HG03521 (cell line): Measurements from ENCODE around the gene MAG.

Experiments
- ATAC-seq: cut with Tn5 transposase; IDR thresholded peaks from one replicate; pipeline ENCODE4 v1.9.1; 2021; ENCODE audit warnings: mild to moderate bottlenecking, moderate library complexity; ENCODE audit not compliant: unreplicated experiment

MAG gene

GRCh38 chr19:35314031-35314430 is 22.1 kb downstream of the MAG start:
- ATAC-seq = no peak

DNA sequence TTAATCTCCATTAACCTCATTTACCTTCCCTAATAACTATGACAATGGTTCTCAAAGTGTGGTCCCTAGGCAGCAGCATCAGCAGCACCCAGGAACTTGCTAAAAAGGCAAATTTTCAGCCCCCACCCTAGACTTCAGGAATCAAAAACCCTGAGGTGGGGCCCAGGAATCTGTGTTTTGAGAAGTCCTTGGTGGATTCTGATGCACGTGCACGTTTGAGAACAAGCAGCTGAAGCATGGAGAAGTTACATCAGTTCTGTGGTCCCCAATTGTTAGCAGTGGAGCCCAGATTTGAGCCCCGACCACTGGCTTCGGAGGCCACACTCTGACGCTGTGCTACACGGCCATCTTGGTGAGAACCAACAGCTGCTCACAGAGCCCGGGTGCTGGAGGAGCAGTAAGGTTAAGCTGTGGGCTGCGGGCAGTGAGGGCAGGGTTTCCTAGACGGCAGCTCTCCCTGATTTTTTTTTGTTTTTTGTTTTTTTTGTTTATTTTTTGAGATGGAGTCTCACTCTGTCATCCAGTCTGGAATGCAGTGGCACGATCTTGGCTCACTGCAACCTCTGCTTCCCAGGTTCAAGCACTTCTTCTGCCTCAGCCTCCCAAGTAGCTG is 23.0 kb downstream of the MAG start:
- ATAC-seq = no peak

- no peak for ATAC-seq
These were observed 23.9 kb downstream of the MAG start for GRCh38 chr19:35315883-35316282.

GRCh38 chr19:35316560-35316959 is 24.6 kb downstream of the MAG start:
- no peak for ATAC-seq

- ATAC-seq = no peak
These were observed 25.6 kb downstream of the MAG start for GRCh38 chr19:35317464-35318043.

DNA sequence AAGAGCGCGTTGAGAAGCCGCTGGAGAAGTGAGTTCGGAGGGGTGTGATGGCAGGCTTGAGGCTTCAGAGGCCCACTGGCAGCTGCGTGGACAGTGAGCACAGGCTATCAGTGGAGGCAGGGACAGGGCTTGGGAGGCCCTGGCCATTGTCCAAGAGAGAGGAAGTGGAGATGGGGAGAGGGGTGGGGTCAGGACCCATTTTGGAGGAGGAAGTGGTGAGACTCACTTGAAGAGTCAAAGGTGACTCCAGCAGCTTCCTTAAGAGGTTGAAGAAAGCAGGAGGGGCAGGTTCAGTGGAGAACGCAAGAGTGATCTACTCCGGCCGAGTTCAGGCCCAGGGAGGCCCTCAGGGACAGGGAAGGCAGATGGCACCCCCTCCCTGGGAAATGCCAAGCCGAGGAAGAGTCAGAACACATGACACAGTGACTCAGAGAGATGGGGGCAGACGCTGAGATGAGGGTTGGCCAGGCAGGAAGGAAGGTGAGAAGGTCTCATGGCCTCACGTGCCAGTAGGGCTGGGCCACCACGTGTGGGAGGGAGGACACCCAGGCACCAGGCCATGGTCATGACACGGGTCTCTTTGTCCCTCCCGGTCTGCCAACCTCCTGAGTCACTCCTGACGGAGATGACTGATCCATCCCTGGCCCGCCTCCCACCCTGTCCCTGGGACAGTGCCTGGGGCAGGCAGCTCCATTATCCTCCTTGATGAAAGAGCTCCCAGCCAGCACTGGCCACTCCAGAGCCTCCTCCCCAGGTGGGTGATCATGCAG is 26.9 kb downstream of the MAG start:
- no peak for ATAC-seq

DNA sequence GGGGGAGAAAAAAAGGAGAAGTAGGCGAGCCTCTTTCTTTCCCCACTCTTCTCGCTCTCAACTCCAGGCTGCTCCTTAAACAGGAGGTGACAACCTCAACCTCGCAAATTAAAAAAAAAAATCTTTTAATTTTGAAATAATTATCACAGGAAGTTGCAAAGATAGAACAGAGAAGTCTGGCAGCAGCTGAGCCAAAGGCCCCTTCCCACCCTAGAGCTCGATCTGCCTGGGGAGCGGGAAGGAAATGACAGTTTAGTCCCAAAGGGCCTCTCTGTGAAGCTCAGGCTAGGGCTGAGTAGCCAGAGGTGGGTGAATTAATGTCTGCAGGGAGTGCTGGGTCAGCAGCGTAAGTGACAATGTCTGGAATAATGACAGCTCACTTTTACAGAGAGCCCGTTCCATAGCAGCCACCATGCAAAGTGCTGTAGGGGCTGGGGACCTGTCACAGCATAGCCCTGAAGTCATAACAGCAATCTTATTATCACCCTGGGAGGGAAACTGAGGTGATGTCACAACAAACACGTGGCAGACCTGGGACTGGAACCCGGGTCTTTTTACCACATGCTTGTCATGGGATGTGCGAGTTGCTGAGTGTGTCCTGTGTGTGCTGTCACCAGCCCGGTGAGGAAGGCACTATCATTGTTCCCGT is 28.2 kb downstream of the MAG start:
- ATAC-seq = no peak

DNA sequence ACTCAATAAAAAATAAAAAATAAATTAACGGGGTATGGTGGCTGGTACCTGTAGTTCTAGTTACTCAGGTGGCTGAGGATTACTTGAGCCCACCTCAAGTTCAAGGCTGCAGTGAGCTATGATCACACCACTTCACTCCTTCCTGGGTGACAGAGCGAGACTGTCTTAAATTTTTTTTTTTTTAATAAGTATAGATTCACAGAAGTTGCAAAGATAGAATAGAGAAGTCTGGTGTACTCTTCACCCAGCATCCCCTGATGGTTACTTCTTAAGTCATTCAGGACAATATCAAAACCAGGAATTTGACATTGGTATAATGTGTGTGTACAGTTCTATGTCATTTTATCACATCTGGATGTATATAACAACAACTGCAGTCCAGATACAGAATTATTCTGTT is 29.3 kb downstream of the MAG start:
- no peak for ATAC-seq

DNA sequence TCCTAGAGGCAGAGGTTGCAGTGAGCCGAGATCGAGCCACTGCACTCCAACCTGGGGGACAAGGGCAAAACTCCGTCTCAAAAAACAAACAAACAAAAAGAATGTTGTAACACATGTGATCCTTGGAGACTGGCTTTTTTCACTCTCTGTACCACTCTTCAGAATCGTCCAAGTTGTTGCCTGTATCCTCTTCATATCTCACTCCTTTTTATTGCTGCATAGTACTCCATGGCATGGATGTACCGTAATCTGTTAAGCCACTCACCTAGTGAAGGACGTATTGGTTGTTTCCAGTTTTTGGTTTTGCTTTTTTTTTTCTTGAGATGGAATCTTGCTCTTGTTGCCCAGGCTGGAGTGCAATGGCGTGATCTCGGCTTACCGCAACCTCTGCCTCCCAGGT is 30.1 kb downstream of the MAG start:
- ATAC-seq = no peak

- no peak for ATAC-seq
These were observed 35.7 kb downstream of the MAG start for GRCh38 chr19:35327642-35328041.

DNA sequence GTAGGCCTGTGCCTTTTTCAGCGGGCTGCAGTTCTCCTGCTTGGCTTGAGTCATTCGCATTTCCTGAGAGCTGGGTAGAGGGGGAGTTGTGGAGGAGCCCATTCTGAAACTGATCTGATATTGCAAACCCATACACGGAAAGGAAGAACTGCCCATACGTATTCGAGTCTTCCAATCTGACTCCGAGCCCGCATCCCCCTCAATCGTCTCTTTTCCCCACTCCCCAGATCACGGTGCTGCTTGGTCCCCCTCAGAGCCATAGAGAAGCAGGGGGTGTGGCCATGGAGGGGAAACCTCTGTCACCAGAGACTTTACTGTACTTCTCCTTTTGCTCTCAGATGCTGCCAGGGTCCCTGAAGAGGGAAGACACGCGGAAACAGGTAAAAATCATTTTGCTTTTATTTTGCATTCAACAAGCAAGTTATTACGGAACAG is 36.9 kb downstream of the MAG start, which contains the start of gene CD22:
Gene CD22 (plus strand): TSS at position 337 of the 435 bp plus-strand sequence. CDS start 2,854 bp downstream, outside the sequence.
- peak; percentile 34 for ATAC-seq

DNA sequence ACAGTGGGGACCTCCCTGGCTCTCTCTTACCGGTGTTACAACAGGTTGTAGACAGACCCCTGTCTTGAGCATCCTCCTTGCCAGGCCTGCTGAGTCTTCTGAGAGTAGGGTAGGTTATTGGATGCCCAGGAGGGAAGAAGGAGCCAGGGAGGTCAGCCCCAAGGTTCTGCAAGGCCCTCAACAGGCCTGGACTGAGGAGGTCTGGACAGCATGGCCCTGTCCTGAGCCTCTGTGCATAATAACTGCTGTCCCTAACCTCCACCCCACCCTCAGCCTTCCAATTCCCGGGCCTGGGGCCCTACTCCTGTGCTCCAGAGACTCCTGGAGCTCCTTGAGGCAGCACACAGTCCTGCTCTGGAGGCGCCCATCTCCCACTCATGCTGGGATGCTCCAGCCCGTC is 37.4 kb downstream of the MAG start:
- ATAC-seq = no peak

DNA sequence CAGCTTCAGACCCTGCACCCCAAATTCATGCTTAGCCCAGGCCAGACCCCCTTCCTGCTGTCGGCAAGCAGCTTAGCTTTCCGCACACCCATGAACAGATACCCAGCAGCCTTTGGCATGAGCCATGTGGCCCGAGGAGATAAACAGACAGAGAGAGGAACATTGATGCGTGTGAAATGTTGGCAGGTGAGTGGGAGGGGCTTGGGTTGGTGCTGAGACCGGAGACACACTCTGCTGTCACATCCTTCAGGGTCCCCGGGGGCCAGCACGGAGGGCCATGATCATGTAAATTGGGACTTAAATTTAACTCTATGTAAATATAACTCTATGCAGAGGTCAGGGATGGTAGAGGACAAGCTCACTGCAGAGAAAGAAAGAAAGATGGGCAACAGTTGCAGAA is 38.5 kb downstream of the MAG start:
- ATAC-seq = peak; percentile 44

GRCh38 chr19:35331551-35332214 is 39.7 kb downstream of the MAG start:
- ATAC-seq = no peak

DNA sequence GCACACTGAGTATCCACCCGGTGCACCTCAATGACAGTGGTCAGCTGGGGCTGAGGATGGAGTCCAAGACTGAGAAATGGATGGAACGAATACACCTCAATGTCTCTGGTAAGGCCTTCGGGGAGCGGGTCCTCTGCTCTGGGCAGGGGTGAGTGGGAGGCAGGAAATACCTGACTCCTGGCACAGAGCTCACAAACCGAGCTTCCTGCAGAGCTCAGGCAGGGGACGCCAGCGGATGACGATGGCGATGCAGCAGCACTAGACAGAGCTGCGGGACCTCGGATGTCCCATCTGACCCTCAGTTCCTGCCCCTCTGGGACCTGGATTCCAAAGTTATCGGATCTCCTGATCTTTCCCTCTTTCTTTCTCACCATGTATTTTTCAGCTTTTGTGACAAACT is 40.9 kb downstream of the MAG start:
- no peak for ATAC-seq

DNA sequence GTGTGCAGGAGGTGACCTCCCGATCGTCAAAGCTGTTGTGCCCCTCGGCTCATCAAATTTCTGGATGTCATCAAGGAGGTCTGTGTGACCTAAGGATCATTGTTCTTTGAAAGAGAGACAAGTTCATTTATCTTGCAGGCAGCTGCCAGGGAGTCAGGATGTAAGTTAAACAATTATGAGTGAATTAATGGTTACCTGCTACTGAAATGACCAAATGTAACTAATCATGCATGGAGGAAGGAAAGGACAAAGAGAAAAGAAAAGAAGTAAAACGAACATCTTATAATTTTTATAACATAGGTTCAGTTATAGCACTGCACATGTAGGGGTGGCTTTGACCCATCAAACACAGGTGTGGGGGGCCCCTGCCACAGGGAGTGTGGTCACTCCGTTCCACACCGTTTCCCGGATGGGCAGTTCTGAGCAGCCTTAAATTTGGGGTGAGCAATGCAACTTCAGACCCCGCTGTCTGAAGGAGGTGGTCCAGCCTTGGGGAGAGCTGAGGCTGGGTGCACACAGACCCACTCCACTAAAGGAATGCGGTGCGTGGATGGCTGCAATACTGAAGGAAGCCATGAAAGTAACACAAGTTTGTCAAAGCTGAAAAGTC is 42.3 kb downstream of the MAG start:
- no peak for ATAC-seq

- ATAC-seq = no peak
These were observed 44.4 kb downstream of the MAG start for GRCh38 chr19:35336166-35336955.

GRCh38 chr19:35337097-35337983 is 45.4 kb downstream of the MAG start:
- ATAC-seq = no peak

- ATAC-seq = no peak
These were observed 46.0 kb downstream of the MAG start for GRCh38 chr19:35337984-35338296.
